GM23338 (cell line): ENCODE data around the gene TOP2A.

Source experiments
- CREB1 ChIP-seq: fragments of 250-450 bp; sonication (Bioruptor Pico); IDR thresholded peaks from 2 replicates; pipeline ENCODE4 v1.5.0; 2020; ENCODE audit warnings: low read depth, mild to moderate bottlenecking, moderate library complexity
- CTCF ChIP-seq, 2 experiments: fragments of 200-600 bp in 1 of 2; sonication (generic) in 1 of 2; conservative IDR thresholded peaks; 2 replicates each; pipeline versions ENCODE4 v1.5.1 to v1.6.1; 2016 to 2017; ENCODE audit warnings: antibody characterized with exemption in 2 of 2, low read depth in 2 of 2, mild to moderate bottlenecking in 2 of 2, moderate library complexity in 1 of 2
- ETS1 ChIP-seq: IDR thresholded peaks from 2 replicates; pipeline ENCODE4 v1.6.1; 2016; ENCODE audit warnings: antibody characterized with exemption
- EZH2 ChIP-seq: fragments of 200-600 bp; sonication (generic); IDR thresholded peaks from one replicate; pipeline ENCODE4 v1.8.0; 2017; ENCODE audit warnings: antibody characterized with exemption, mild to moderate bottlenecking, low read depth; ENCODE audit not compliant: unreplicated experiment
- EZH2phosphoT487 ChIP-seq: fragments of 200-600 bp; sonication (generic); IDR thresholded peaks from one replicate; pipeline ENCODE4 v1.8.1; 2018; ENCODE audit warnings: antibody characterized with exemption; ENCODE audit not compliant: unreplicated experiment
- JUNB ChIP-seq: IDR thresholded peaks from one replicate; pipeline ENCODE4 v1.6.1; 2016; ENCODE audit warnings: antibody characterized with exemption; ENCODE audit not compliant: unreplicated experiment
- NANOG ChIP-seq: IDR thresholded peaks from 2 replicates; pipeline ENCODE4 v1.6.1; 2016; ENCODE audit warnings: antibody characterized with exemption, borderline replicate concordance
- POLR2AphosphoS5 ChIP-seq: IDR thresholded peaks from 2 replicates; pipeline ENCODE4 v1.6.1; 2016; ENCODE audit warnings: antibody characterized with exemption, low read depth
- STAT1 ChIP-seq: IDR thresholded peaks from one replicate; pipeline ENCODE4 v1.6.1; 2016; ENCODE audit warnings: antibody characterized with exemption; ENCODE audit not compliant: unreplicated experiment
- ZNF114 ChIP-seq: fragments of 250-450 bp; sonication (Bioruptor Pico); IDR thresholded peaks from 2 replicates; pipeline ENCODE4 v1.5.0; 2020; ENCODE audit warnings: mild to moderate bottlenecking, moderate library complexity
- TF ChIP-seq, protein P1 (sequence below): IDR thresholded peaks from one replicate; pipeline ENCODE4 v1.6.1; 2018; ENCODE audit warnings: antibody characterized with exemption; ENCODE audit not compliant: unreplicated experiment

- TF ChIP-seq CTCF (conservative IDR thresholded peaks at IDR 0.05; ENCODE audit: low read depth in 2 of 2) (no peak), EZH2phosphoT487 (no peak), EZH2 (no peak), POLR2AphosphoS5 (no peak), JUNB (no peak), CREB1 (CRISPR knock-in tag) (no peak), NANOG (no peak), STAT1 (no peak), ETS1 (no peak), ZNF114 (CRISPR knock-in tag) (no peak)
- TF ChIP-seq, protein P1, sequence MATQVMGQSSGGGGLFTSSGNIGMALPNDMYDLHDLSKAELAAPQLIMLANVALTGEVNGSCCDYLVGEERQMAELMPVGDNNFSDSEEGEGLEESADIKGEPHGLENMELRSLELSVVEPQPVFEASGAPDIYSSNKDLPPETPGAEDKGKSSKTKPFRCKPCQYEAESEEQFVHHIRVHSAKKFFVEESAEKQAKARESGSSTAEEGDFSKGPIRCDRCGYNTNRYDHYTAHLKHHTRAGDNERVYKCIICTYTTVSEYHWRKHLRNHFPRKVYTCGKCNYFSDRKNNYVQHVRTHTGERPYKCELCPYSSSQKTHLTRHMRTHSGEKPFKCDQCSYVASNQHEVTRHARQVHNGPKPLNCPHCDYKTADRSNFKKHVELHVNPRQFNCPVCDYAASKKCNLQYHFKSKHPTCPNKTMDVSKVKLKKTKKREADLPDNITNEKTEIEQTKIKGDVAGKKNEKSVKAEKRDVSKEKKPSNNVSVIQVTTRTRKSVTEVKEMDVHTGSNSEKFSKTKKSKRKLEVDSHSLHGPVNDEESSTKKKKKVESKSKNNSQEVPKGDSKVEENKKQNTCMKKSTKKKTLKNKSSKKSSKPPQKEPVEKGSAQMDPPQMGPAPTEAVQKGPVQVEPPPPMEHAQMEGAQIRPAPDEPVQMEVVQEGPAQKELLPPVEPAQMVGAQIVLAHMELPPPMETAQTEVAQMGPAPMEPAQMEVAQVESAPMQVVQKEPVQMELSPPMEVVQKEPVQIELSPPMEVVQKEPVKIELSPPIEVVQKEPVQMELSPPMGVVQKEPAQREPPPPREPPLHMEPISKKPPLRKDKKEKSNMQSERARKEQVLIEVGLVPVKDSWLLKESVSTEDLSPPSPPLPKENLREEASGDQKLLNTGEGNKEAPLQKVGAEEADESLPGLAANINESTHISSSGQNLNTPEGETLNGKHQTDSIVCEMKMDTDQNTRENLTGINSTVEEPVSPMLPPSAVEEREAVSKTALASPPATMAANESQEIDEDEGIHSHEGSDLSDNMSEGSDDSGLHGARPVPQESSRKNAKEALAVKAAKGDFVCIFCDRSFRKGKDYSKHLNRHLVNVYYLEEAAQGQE: no peak
Observed at GRCh38 chr17:40364121-40364861, 53.4 kb downstream of the TOP2A start, which contains the start of gene GJD3.
